MM.1S (cell line): Measurements from ENCODE around the gene THUMPD1.
A peak's percentile ranks its signal among the peaks of the same experiment; 100 is the strongest.
"Not testable (repeated sequence)": the region's sequence is repeated elsewhere in the genome, so short reads cannot be mapped to it uniquely, and the experiment has no call there.

Source experiments
- DNase-seq: peaks from one replicate; pipeline ENCODE4 v3.0.0-alpha.2; 2015
- H2AFZ ChIP-seq: fragments of 300-600 bp; sonication (generic); 2 replicates; pipeline ENCODE4 v1.6.0; 2016; ENCODE audit warnings: antibody characterized with exemption, low read length
- H3F3A ChIP-seq: fragments of 300-600 bp; sonication (generic); 2 replicates; pipeline ENCODE4 v1.6.1; 2016; ENCODE audit warnings: mild to moderate bottlenecking, antibody characterized with exemption, low read length, moderate library complexity, mixed read lengths; ENCODE audit not compliant: insufficient read depth
- H3K27ac ChIP-seq: fragments of 300-600 bp; sonication (generic); 2 replicates; pipeline ENCODE4 v1.5.1; 2016; ENCODE audit warnings: mild to moderate bottlenecking, low read length
- H3K27me3 ChIP-seq: fragments of 300-600 bp; sonication (generic); replicated peaks from 2 replicates; pipeline ENCODE4 v1.6.0; 2016; ENCODE audit warnings: low read length; ENCODE audit not compliant: insufficient read depth
- H3K36me3 ChIP-seq: fragments of 300-600 bp; sonication (generic); replicated peaks from 2 replicates; pipeline ENCODE4 v1.6.1; 2016; ENCODE audit warnings: mild to moderate bottlenecking, low read length, mixed read lengths; ENCODE audit not compliant: insufficient read depth
- H3K4me1 ChIP-seq: fragments of 300-600 bp; sonication (generic); 2 replicates; pipeline ENCODE4 v1.6.1; 2016; ENCODE audit warnings: low read length, mixed read lengths
- H3K4me2 ChIP-seq: fragments of 300-600 bp; sonication (generic); 2 replicates; pipeline ENCODE4 v1.6.0; 2016; ENCODE audit warnings: low read depth, low read length
- H3K4me3 ChIP-seq: fragments of 300-600 bp; sonication (generic); 2 replicates; pipeline ENCODE4 v1.5.1; 2016; ENCODE audit warnings: low read length, mixed read lengths
- H3K79me2 ChIP-seq: fragments of 300-600 bp; sonication (generic); 2 replicates; pipeline ENCODE4 v1.6.1; 2016; ENCODE audit warnings: mixed run types, low read length, mixed read lengths
- H3K9ac ChIP-seq: fragments of 300-600 bp; sonication (generic); 2 replicates; pipeline ENCODE4 v1.6.1; 2016; ENCODE audit warnings: low read length, mixed read lengths
- H3K9me2 ChIP-seq: fragments of 300-600 bp; sonication (generic); replicated peaks from 2 replicates; pipeline ENCODE4 v1.6.1; 2016; ENCODE audit warnings: mild to moderate bottlenecking, low read length, mixed read lengths; ENCODE audit not compliant: insufficient read depth
- H3K9me3 ChIP-seq: fragments of 300-600 bp; sonication (generic); replicated peaks from 2 replicates; pipeline ENCODE4 v1.6.1; 2016; ENCODE audit warnings: mild to moderate bottlenecking, low read length, mixed read lengths; ENCODE audit not compliant: insufficient read depth
- H4K20me1 ChIP-seq: fragments of 300-600 bp; sonication (generic); 2 replicates; pipeline ENCODE4 v1.6.1; 2016; ENCODE audit warnings: mild to moderate bottlenecking, low read length, moderate library complexity, mixed read lengths; ENCODE audit not compliant: insufficient read depth
- EZH2 ChIP-seq: fragments of 300-600 bp; sonication (generic); optimal IDR thresholded peaks from 2 replicates; pipeline ENCODE3; 2017; ENCODE audit warnings: low read depth, mild to moderate bottlenecking, antibody characterized with exemption, low read length, mixed read lengths
- EZH2phosphoT487 ChIP-seq: fragments of 300-600 bp; sonication (generic); IDR thresholded peaks from 2 replicates; pipeline ENCODE4 v1.6.1; 2018; ENCODE audit warnings: antibody characterized with exemption, low read length
- TF ChIP-seq, protein P1 (sequence below): fragments of 300-600 bp; sonication (generic); IDR thresholded peaks from 2 replicates; pipeline ENCODE4 v1.5.1; 2016; ENCODE audit warnings: antibody characterized with exemption, low read length, mixed read lengths

The THUMPD1 gene

GRCh38 chr16:20767577-20767976 is 26.0 kb upstream of the THUMPD1 start:
- H3K9ac ChIP-seq: no peak overlapping the region
- peaks cover 6% of the 10 kb centered on the region for H3K4me1 ChIP-seq
- H3F3A ChIP-seq: peaks cover 5% of the 10 kb centered on the region; the same call in 1 of the 2 replicates

GRCh38 chr16:20766294-20766693 is 24.7 kb upstream of the THUMPD1 start:
- Histone ChIP-seq H3K9me3 (no peaks in the 10 kb centered on the region), H3K27me3 (no peaks in the 10 kb centered on the region), H3K27ac (no peak overlapping the region), H3K36me3 (no peaks in the 10 kb centered on the region), H2AFZ (no peak overlapping the region), H3K9ac (no peak overlapping the region), H4K20me1 (no peaks in the 10 kb centered on the region), H3F3A (peaks cover 5% of the 10 kb centered on the region; the same call in 1 of the 2 replicates), H3K4me2 (no peak overlapping the region), H3K4me3 (no peak overlapping the region), H3K9me2 (no peaks in the 10 kb centered on the region), H3K4me1 (peaks cover 6% of the 10 kb centered on the region), H3K79me2 (no peaks in the 10 kb centered on the region)
- TF ChIP-seq, protein P1, sequence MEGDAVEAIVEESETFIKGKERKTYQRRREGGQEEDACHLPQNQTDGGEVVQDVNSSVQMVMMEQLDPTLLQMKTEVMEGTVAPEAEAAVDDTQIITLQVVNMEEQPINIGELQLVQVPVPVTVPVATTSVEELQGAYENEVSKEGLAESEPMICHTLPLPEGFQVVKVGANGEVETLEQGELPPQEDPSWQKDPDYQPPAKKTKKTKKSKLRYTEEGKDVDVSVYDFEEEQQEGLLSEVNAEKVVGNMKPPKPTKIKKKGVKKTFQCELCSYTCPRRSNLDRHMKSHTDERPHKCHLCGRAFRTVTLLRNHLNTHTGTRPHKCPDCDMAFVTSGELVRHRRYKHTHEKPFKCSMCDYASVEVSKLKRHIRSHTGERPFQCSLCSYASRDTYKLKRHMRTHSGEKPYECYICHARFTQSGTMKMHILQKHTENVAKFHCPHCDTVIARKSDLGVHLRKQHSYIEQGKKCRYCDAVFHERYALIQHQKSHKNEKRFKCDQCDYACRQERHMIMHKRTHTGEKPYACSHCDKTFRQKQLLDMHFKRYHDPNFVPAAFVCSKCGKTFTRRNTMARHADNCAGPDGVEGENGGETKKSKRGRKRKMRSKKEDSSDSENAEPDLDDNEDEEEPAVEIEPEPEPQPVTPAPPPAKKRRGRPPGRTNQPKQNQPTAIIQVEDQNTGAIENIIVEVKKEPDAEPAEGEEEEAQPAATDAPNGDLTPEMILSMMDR: no peak
- TF ChIP-seq EZH2 (no peak), EZH2phosphoT487 (no peak)
- no peak for DNase-seq

More at GRCh38 chr16:20767577-20767976, 26.0 kb upstream of the THUMPD1 start:
- Histone ChIP-seq H3K79me2 (no peaks in the 10 kb centered on the region), H3K9me3 (no peaks in the 10 kb centered on the region), H2AFZ (no peak overlapping the region), H3K4me3 (no peak overlapping the region), H4K20me1 (no peaks in the 10 kb centered on the region), H3K27me3 (no peaks in the 10 kb centered on the region), H3K36me3 (no peaks in the 10 kb centered on the region), H3K9me2 (no peaks in the 10 kb centered on the region), H3K27ac (no peak overlapping the region), H3K4me2 (no peak overlapping the region)
- no peak for DNase-seq
- no peak for TF ChIP-seq EZH2phosphoT487
- TF ChIP-seq, protein P1: no peak
- no peak for TF ChIP-seq EZH2

DNA sequence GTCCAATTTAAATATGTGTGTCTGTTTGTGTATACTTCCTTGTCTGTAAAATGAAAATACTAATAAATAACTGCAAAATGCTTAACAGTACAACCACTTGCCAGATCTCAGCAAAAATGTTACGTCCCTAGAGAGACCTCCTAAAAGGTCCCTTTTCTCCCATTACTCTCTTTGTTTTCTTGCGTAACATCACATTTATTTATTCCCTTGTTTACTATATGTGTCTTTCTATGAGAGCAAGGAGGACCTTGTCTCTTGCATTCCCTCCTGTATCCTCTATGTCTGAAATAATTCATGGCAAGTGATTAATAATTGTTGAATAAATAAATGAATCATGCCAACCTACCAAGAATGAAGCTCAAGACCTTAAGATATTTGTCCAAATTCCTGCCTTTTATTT is 24.1 kb upstream of the THUMPD1 start:
- Histone ChIP-seq H3K9ac (no peak overlapping the region), H3K4me1 (peaks cover 6% of the 10 kb centered on the region), H4K20me1 (no peaks in the 10 kb centered on the region), H3K4me2 (no peak overlapping the region), H3K9me2 (no peaks in the 10 kb centered on the region), H3F3A (peaks cover 5% of the 10 kb centered on the region; the same call in 1 of the 2 replicates), H3K27ac (no peak overlapping the region), H3K79me2 (no peaks in the 10 kb centered on the region), H3K27me3 (no peaks in the 10 kb centered on the region), H3K36me3 (no peaks in the 10 kb centered on the region), H3K9me3 (no peaks in the 10 kb centered on the region), H3K4me3 (no peak overlapping the region), H2AFZ (no peak overlapping the region)
- TF ChIP-seq, protein P1: no peak
- no peak for TF ChIP-seq EZH2phosphoT487
- TF ChIP-seq EZH2: no peak
- DNase-seq: no peak

DNA sequence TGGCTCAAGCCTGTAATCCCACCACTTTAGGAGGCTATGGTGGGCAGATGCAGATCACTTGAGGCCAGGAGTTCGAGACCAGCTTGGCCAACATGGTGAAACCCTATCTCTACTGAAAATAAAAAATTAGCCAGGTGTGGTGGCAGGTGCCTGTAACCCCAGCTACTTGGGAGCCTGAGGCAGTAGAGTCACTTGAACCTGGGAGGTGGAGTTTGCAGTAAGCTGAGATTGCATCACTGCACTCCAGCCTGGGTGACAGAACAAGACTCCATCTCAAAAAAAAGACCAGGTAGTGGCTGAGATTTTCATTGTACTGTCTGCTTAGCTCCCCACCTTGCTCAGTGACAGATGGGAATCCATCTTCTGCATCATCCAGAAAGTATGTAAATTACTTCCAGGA is 22.8 kb upstream of the THUMPD1 start:
- H3K9me2 ChIP-seq, H3K4me3 ChIP-seq, H2AFZ ChIP-seq, H3K4me1 ChIP-seq, H3K27me3 ChIP-seq, H4K20me1 ChIP-seq, H3F3A ChIP-seq, H3K79me2 ChIP-seq, H3K9me3 ChIP-seq, DNase-seq, H3K36me3 ChIP-seq, H3K27ac ChIP-seq: not testable (repeated sequence)
- H3K9ac ChIP-seq: peak overlapping the region; percentile 9; the same call in 1 of the 2 replicates
- peak overlapping the region; percentile 67; the same call in 1 of the 2 replicates for H3K4me2 ChIP-seq
